HepG2 (cell line): ENCODE measurements around the gene MIDN. TPM values are rescaled to one million over a fixed set of nuclear protein-coding genes. Genes with fewer than 3 reads are reported as not detected.

Experiments
- DZIP1 ChIP-seq: sonication (generic); formaldehyde crosslinking; IDR thresholded peaks from 2 replicates; pipeline ENCODE4 v1.5.0; 2020; ENCODE audit warnings: mild to moderate bottlenecking, missing genetic modification reagents
- ELF1 ChIP-seq: sonication (generic); formaldehyde crosslinking; IDR thresholded peaks from 2 replicates; pipeline ENCODE4 v1.4.0; 2020; ENCODE audit warnings: missing genetic modification reagents
- FOXJ3 ChIP-seq: sonication (generic); formaldehyde crosslinking; IDR thresholded peaks from 2 replicates; pipeline ENCODE4 v1.4.0; 2020; ENCODE audit warnings: missing genetic modification reagents, mild to moderate bottlenecking, borderline replicate concordance
- HOXA3 ChIP-seq: sonication (generic); formaldehyde crosslinking; IDR thresholded peaks from 2 replicates; pipeline ENCODE4 v1.5.0; 2020; ENCODE audit warnings: missing genetic modification reagents
- IKZF5 ChIP-seq: IDR thresholded peaks from 2 replicates; pipeline ENCODE4 v1.6.1; 2018; ENCODE audit warnings: missing genetic modification reagents, mild to moderate bottlenecking, missing compliant biosample characterization
- POLR2G ChIP-seq: fragments of 200-400 bp; formaldehyde crosslinking; IDR thresholded peaks from 2 replicates; pipeline ENCODE4 v1.6.1; 2018; ENCODE audit warnings: mild to moderate bottlenecking, low read depth, low read length, moderate library complexity
- SNAI1 ChIP-seq: sonication (generic); formaldehyde crosslinking; IDR thresholded peaks from 2 replicates; pipeline ENCODE4 v1.5.0; 2020; ENCODE audit warnings: mild to moderate bottlenecking, missing genetic modification reagents, borderline replicate concordance
- SUZ12 ChIP-seq: fragments of 150-350 bp; IDR thresholded peaks from 2 replicates; pipeline ENCODE4 v1.6.1; 2014; ENCODE audit warnings: low read depth, low read length
- ZBTB40 ChIP-seq, 2 experiments: fragments of 450-650 bp in 1 of 2; sonication (generic) in 1 of 2; formaldehyde crosslinking in 1 of 2; IDR thresholded peaks; 2 replicates each; pipeline versions ENCODE4 v1.6.1 to v1.8.0; 2016 to 2022; ENCODE audit warnings: antibody characterized with exemption in 1 of 2, mild to moderate bottlenecking in 1 of 2, missing genetic modification reagents in 1 of 2
- ZBTB7B ChIP-seq: sonication (generic); formaldehyde crosslinking; IDR thresholded peaks from 2 replicates; pipeline ENCODE4 v1.4.0; 2020; ENCODE audit warnings: missing genetic modification reagents
- ZBTB8A ChIP-seq: sonication (generic); formaldehyde crosslinking; IDR thresholded peaks from 2 replicates; pipeline ENCODE4 v1.4.0; 2020; ENCODE audit warnings: mild to moderate bottlenecking, low read depth, missing genetic modification reagents, borderline replicate concordance
- ZC3H4 ChIP-seq: sonication (generic); formaldehyde crosslinking; IDR thresholded peaks from 2 replicates; pipeline ENCODE4 v1.4.0; 2020; ENCODE audit warnings: missing genetic modification reagents, borderline replicate concordance
- ZNF580 ChIP-seq: IDR thresholded peaks from 2 replicates; pipeline ENCODE4 v1.6.1; 2016; ENCODE audit warnings: low read depth, borderline replicate concordance
- ZNF619 ChIP-seq: sonication (generic); formaldehyde crosslinking; IDR thresholded peaks from 2 replicates; pipeline ENCODE4 v1.4.0; 2020; ENCODE audit warnings: mild to moderate bottlenecking, missing genetic modification reagents
- polyA plus RNA-seq, 8 experiments: library from polyadenylated mRNA; depleted of rRNA in 3 of 8; stranded (reverse) in 7 of 8; unstranded in 1 of 8; fragments of >200 nt; fragmentation: Illumina TruSeq in 4 of 8; extraction: Trizol in 4 of 8; gene quantifications; 2 replicates each; pipeline versions ENCODE4 v1.2.1 to v1.2.3, GENCODE V29; 2011 to 2016; ENCODE audit warnings: low read depth in 4 of 8, missing spikeins in 1 of 8, mixed read lengths in 1 of 8; ENCODE audit not compliant: insufficient read depth in 1 of 8
- total RNA-seq, 5 experiments: library from RNA; depleted of rRNA; stranded (reverse); fragments of >200 nt; fragmentation: Illumina TruSeq; extraction: Trizol; gene quantifications; 2 replicates each; pipeline ENCODE4 v1.2.3, GENCODE V29; 2016; ENCODE audit warnings: low read depth in 1 of 5

The MIDN gene
- total and polyA plus RNA-seq, 2 of the 13 experiments (the other 11 are each of a cell fraction or from before 2014, with no cell fraction given), result 8.4 to 18.0 TPM

GRCh38 chr19:1290703-1291651, 42.6 kb downstream of the MIDN start (continued):
- no peak for TF ChIP-seq ZBTB40 (IDR thresholded peaks at IDR 0.05)
- TF ChIP-seq ZBTB40 (CRISPR knock-in tag; IDR thresholded peaks at IDR 0.05), result peak; percentile 69; the same call in 1 of the 2 replicates
- peak; percentile 100 for TF ChIP-seq ZBTB7B
- TF ChIP-seq ELF1, result peak; percentile 98
- TF ChIP-seq IKZF5 (CRISPR knock-in tag), result peak; percentile 84
- TF ChIP-seq SNAI1 (CRISPR knock-in tag), result 0 out of 2 replicates have a peak, but pooled peaks have one; percentile 74
- TF ChIP-seq ZBTB8A (CRISPR knock-in tag), result no peak
- no peak for TF ChIP-seq SUZ12
- TF ChIP-seq ZNF619 (CRISPR knock-in tag), result no peak
- no peak for TF ChIP-seq ZC3H4
- peak; percentile 86 for TF ChIP-seq HOXA3 (CRISPR knock-in tag)
- peak; percentile 25; the same call in 1 of the 2 replicates for TF ChIP-seq FOXJ3 (CRISPR knock-in tag)
- peak; percentile 78 for TF ChIP-seq POLR2G
- no peak for TF ChIP-seq DZIP1 (CRISPR knock-in tag)
- TF ChIP-seq ZNF580 (CRISPR knock-in tag), result 0 out of 2 replicates have a peak, but pooled peaks have one; percentile 63
